Karpas-422 (cell line): Measurements from ENCODE around the gene LRRD1. TPM values are rescaled to one million over a fixed set of nuclear protein-coding genes. Genes with fewer than 3 reads are reported as not detected.
"Not testable (repeated sequence)": the region's sequence is repeated elsewhere in the genome, so short reads cannot be mapped to it uniquely, and the experiment has no call there.

ENCODE experiments used
- DNase-seq: peaks from one replicate; pipeline ENCODE4 v3.0.0-alpha.2; 2015
- H2AFZ ChIP-seq: fragments of 200-600 bp; sonication (generic); 2 replicates; pipeline ENCODE4 v1.6.1; 2014; ENCODE audit warnings: antibody characterized with exemption, low read length, mixed read lengths
- H3K27ac ChIP-seq: fragments of 200-600 bp; sonication (generic); 2 replicates; pipeline ENCODE4 v1.5.1; 2014; ENCODE audit warnings: mild to moderate bottlenecking, low read length, moderate library complexity
- H3K27me3 ChIP-seq: fragments of 200-600 bp; sonication (generic); 2 replicates; pipeline ENCODE4 v1.6.1; 2014; ENCODE audit warnings: low read length, mixed read lengths
- H3K36me3 ChIP-seq: fragments of 200-600 bp; sonication (generic); 2 replicates; pipeline ENCODE4 v1.6.1; 2014; ENCODE audit warnings: low read length, mixed read lengths; ENCODE audit not compliant: insufficient read depth
- H3K4me1 ChIP-seq: fragments of 200-600 bp; sonication (generic); 2 replicates; pipeline ENCODE4 v1.6.1; 2014; ENCODE audit warnings: mild to moderate bottlenecking, low read length, mixed read lengths
- H3K4me2 ChIP-seq: fragments of 200-600 bp; sonication (generic); 2 replicates; pipeline ENCODE4 v1.6.1; 2014; ENCODE audit warnings: low read length, low read depth, mild to moderate bottlenecking; ENCODE audit not compliant: poor library complexity, severe bottlenecking
- H3K4me3 ChIP-seq: fragments of 200-600 bp; sonication (generic); 2 replicates; pipeline ENCODE4 v1.5.1; 2014; ENCODE audit warnings: mild to moderate bottlenecking, antibody characterized with exemption, low read length, mixed read lengths
- H3K79me2 ChIP-seq: fragments of 200-600 bp; sonication (generic); 2 replicates; pipeline ENCODE4 v1.6.1; 2014; ENCODE audit warnings: mild to moderate bottlenecking, low read length, mixed read lengths
- H3K9ac ChIP-seq: fragments of 200-600 bp; sonication (generic); 2 replicates; pipeline ENCODE4 v1.6.0; 2014; ENCODE audit warnings: low read length
- H3K9me2 ChIP-seq: fragments of 200-600 bp; sonication (generic), shearing (Covaris generic); replicated peaks from 2 replicates; pipeline ENCODE4 v1.6.0; 2014; ENCODE audit warnings: mild to moderate bottlenecking, low read length, moderate library complexity; ENCODE audit not compliant: insufficient read depth
- H3K9me3 ChIP-seq: fragments of 300-700, 200-600 bp; sonication (generic); 2 replicates; pipeline ENCODE4 v1.6.1; 2014; ENCODE audit warnings: low read length, mixed read lengths
- H4K20me1 ChIP-seq: fragments of 200-600 bp; sonication (generic); 2 replicates; pipeline ENCODE4 v1.6.1; 2014; ENCODE audit warnings: mild to moderate bottlenecking, antibody characterized with exemption, low read length, low read depth; ENCODE audit not compliant: insufficient read depth
- total RNA-seq: library from RNA; depleted of rRNA; stranded (reverse); fragments of >200 nt; shearing (Covaris generic); gene quantifications from 2 replicates; pipeline ENCODE4 v1.2.3, GENCODE V29; 2014; ENCODE audit warnings: low replicate concordance

Gene LRRD1
- total RNA-seq, 1 experiment from 2014 or later, result not detected

- DNase-seq, result no peak
- no peaks in the 10 kb centered on the region for H3K4me1 ChIP-seq
- no peak overlapping the region for H3K4me2 ChIP-seq
- no peaks in the 10 kb centered on the region for H3K9me2 ChIP-seq
- H2AFZ ChIP-seq, result no peak overlapping the region
- no peaks in the 10 kb centered on the region for H3K79me2 ChIP-seq
- H3K27ac ChIP-seq, result no peak overlapping the region
- H3K27me3 ChIP-seq, result no peaks in the 10 kb centered on the region
- H3K9me3 ChIP-seq, result peaks cover 18% of the 10 kb centered on the region
- peaks cover 21% of the 10 kb centered on the region for H3K36me3 ChIP-seq
- no peak overlapping the region for H3K4me3 ChIP-seq
- H3K9ac ChIP-seq, result no peak overlapping the region
- H4K20me1 ChIP-seq, result no peaks in the 10 kb centered on the region
These were observed 13.4 kb upstream of the LRRD1 start for GRCh38 chr7:92192326-92192725.

- H3K4me3 ChIP-seq, H3K9ac ChIP-seq, H3K9me2 ChIP-seq, H3K27me3 ChIP-seq, H3K4me2 ChIP-seq, DNase-seq, H4K20me1 ChIP-seq, H3K36me3 ChIP-seq, H3K4me1 ChIP-seq, H3K79me2 ChIP-seq, H2AFZ ChIP-seq, H3K27ac ChIP-seq: not testable (repeated sequence)
- peaks cover 18% of the 10 kb centered on the region for H3K9me3 ChIP-seq
These were observed 10.3 kb upstream of the LRRD1 start for GRCh38 chr7:92189246-92189645.

GRCh38 chr7:92184294-92184693 lies 5.4 kb upstream of the LRRD1 start:
- H3K9me2 ChIP-seq, H3K27ac ChIP-seq, H2AFZ ChIP-seq, H3K27me3 ChIP-seq, DNase-seq, H3K79me2 ChIP-seq, H4K20me1 ChIP-seq, H3K4me2 ChIP-seq, H3K36me3 ChIP-seq, H3K9me3 ChIP-seq, H3K4me3 ChIP-seq, H3K9ac ChIP-seq: not testable (repeated sequence)
- peaks cover 11% of the 10 kb centered on the region for H3K4me1 ChIP-seq

GRCh38 chr7:92177362-92177761 lies 1.6 kb downstream of the LRRD1 start:
- H3K9ac ChIP-seq, result no peak overlapping the region
- no peak overlapping the region for H3K4me3 ChIP-seq
- no peak overlapping the region for H2AFZ ChIP-seq
- H3K9me2 ChIP-seq, result no peaks in the 10 kb centered on the region
- no peak for DNase-seq
- H3K36me3 ChIP-seq, result no peaks in the 10 kb centered on the region
- peaks cover 11% of the 10 kb centered on the region for H3K4me1 ChIP-seq
- H3K4me2 ChIP-seq, result no peak overlapping the region
- no peaks in the 10 kb centered on the region for H3K27me3 ChIP-seq
- no peaks in the 10 kb centered on the region for H4K20me1 ChIP-seq
- no peaks in the 10 kb centered on the region for H3K79me2 ChIP-seq
- H3K9me3 ChIP-seq, result 0 out of 2 replicates have a peak, but pooled peaks cover 2% of the 10 kb centered on the region
- no peak overlapping the region for H3K27ac ChIP-seq

GRCh38 chr7:92169529-92169928 lies 9.4 kb downstream of the LRRD1 start:
- H3K4me3 ChIP-seq, H2AFZ ChIP-seq, H3K9me2 ChIP-seq, H3K4me2 ChIP-seq, H3K79me2 ChIP-seq, DNase-seq, H3K9ac ChIP-seq, H3K27ac ChIP-seq, H3K36me3 ChIP-seq, H3K9me3 ChIP-seq, H4K20me1 ChIP-seq, H3K4me1 ChIP-seq, H3K27me3 ChIP-seq: not testable (repeated sequence)

GRCh38 chr7:92161271-92161670 lies 17.7 kb downstream of the LRRD1 start:
- H3K4me3 ChIP-seq, result no peak overlapping the region
- H3K4me2 ChIP-seq, result no peak overlapping the region
- no peak overlapping the region for H3K9ac ChIP-seq
- no peaks in the 10 kb centered on the region for H4K20me1 ChIP-seq
- H3K36me3 ChIP-seq, result no peaks in the 10 kb centered on the region
- no peak overlapping the region for H3K27ac ChIP-seq
- H3K27me3 ChIP-seq, result no peaks in the 10 kb centered on the region
- no peaks in the 10 kb centered on the region for H3K9me2 ChIP-seq
- no peak overlapping the region for H2AFZ ChIP-seq
- H3K4me1 ChIP-seq, result no peaks in the 10 kb centered on the region
- H3K9me3 ChIP-seq, result no peaks in the 10 kb centered on the region
- no peak for DNase-seq
- H3K79me2 ChIP-seq, result no peaks in the 10 kb centered on the region

GRCh38 chr7:92158660-92159575 lies 20.0 kb downstream of the LRRD1 start:
- H3K36me3 ChIP-seq, result no peaks in the 10 kb centered on the region
- no peaks in the 10 kb centered on the region for H3K79me2 ChIP-seq
- H3K27me3 ChIP-seq, result no peaks in the 10 kb centered on the region
- H3K27ac ChIP-seq, result no peak overlapping the region
- no peak overlapping the region for H3K4me3 ChIP-seq
- DNase-seq, result no peak
- H3K4me2 ChIP-seq, result no peak overlapping the region
- no peaks in the 10 kb centered on the region for H3K9me3 ChIP-seq
- H2AFZ ChIP-seq, result no peak overlapping the region
- H3K9ac ChIP-seq, result no peak overlapping the region
- no peaks in the 10 kb centered on the region for H3K9me2 ChIP-seq
- no peaks in the 10 kb centered on the region for H3K4me1 ChIP-seq
- no peaks in the 10 kb centered on the region for H4K20me1 ChIP-seq

GRCh38 chr7:92156990-92157389 lies 22.0 kb downstream of the LRRD1 start:
- DNase-seq, result no peak
- no peak overlapping the region for H3K4me2 ChIP-seq
- no peak overlapping the region for H2AFZ ChIP-seq
- no peaks in the 10 kb centered on the region for H4K20me1 ChIP-seq
- H3K36me3 ChIP-seq, result no peaks in the 10 kb centered on the region
- H3K9me2 ChIP-seq, result no peaks in the 10 kb centered on the region
- H3K4me3 ChIP-seq, result no peak overlapping the region
- no peaks in the 10 kb centered on the region for H3K9me3 ChIP-seq
- no peak overlapping the region for H3K9ac ChIP-seq
- no peaks in the 10 kb centered on the region for H3K79me2 ChIP-seq
- H3K27me3 ChIP-seq, result no peaks in the 10 kb centered on the region
- H3K27ac ChIP-seq, result no peak overlapping the region
- no peaks in the 10 kb centered on the region for H3K4me1 ChIP-seq
